K562 (cell line): Measurements from ENCODE around the gene MUC22. TPM values are rescaled to one million over a fixed set of nuclear protein-coding genes. Genes with fewer than 3 reads are reported as not detected.

Source experiments
- BRCA1 ChIP-seq, 2 experiments: fragments of 450-650 bp in 1 of 2; sonication (generic) in 1 of 2; formaldehyde crosslinking in 1 of 2; IDR thresholded peaks; 2 replicates each; pipeline versions ENCODE4 v1.5.0 to v1.6.1; 2017 to 2020; ENCODE audit warnings: mild to moderate bottlenecking in 1 of 2, missing genetic modification reagents in 1 of 2
- DDX20 ChIP-seq: fragments of 450-650 bp; IDR thresholded peaks from 2 replicates; pipeline ENCODE4 v1.6.1; 2016; ENCODE audit warnings: missing genetic modification characterization, low read depth, mild to moderate bottlenecking, missing compliant biosample characterization, moderate library complexity
- ETV5 ChIP-seq: sonication (generic); formaldehyde crosslinking; IDR thresholded peaks from 2 replicates; pipeline ENCODE4 v1.4.0; 2020; ENCODE audit warnings: low read depth, mild to moderate bottlenecking, missing genetic modification reagents
- HDAC1 ChIP-seq, 2 experiments: fragments of 450-650 bp; IDR thresholded peaks; 2 replicates each; pipeline ENCODE4 v1.6.1; 2016 to 2017; ENCODE audit warnings: inconsistent platforms in 1 of 2, mild to moderate bottlenecking in 1 of 2, moderate library complexity in 1 of 2
- KAT2B ChIP-seq: IDR thresholded peaks from one replicate; pipeline ENCODE4 v1.6.1; 2012; ENCODE audit warnings: low read depth, mild to moderate bottlenecking, control low read depth, inconsistent platforms, low read length, moderate library complexity
- MEIS2 ChIP-seq: fragments of 450-650 bp; IDR thresholded peaks from 2 replicates; pipeline ENCODE4 v1.6.1; 2014; ENCODE audit warnings: mild to moderate bottlenecking; ENCODE audit not compliant: partially characterized antibody
- MTA3 ChIP-seq: fragments of 450-650 bp; formaldehyde crosslinking; IDR thresholded peaks from 2 replicates; pipeline ENCODE4 v1.6.1; 2017; ENCODE audit warnings: mild to moderate bottlenecking, borderline replicate concordance
- NCOR1 ChIP-seq: fragments of 450-650 bp; IDR thresholded peaks from 2 replicates; pipeline ENCODE4 v1.6.1; 2016; ENCODE audit warnings: mild to moderate bottlenecking, moderate library complexity
- PYGO2 ChIP-seq: fragments of 450-650 bp; IDR thresholded peaks from 2 replicates; pipeline ENCODE4 v1.6.1; 2016; ENCODE audit warnings: mild to moderate bottlenecking, missing genetic modification characterization, moderate library complexity, missing compliant biosample characterization
- SIX5 ChIP-seq, 2 experiments: IDR thresholded peaks; 2 replicates each; pipeline ENCODE4 v1.6.1; 2011; ENCODE audit warnings: low read length in 2 of 2, borderline replicate concordance in 1 of 2, low read depth in 1 of 2, mild to moderate bottlenecking in 1 of 2, moderate library complexity in 1 of 2; ENCODE audit not compliant: insufficient read depth in 1 of 2
- THRAP3 ChIP-seq: fragments of 450-650 bp; IDR thresholded peaks from 2 replicates; pipeline ENCODE4 v1.6.1; 2016; ENCODE audit warnings: mild to moderate bottlenecking, inconsistent platforms, borderline replicate concordance
- U2AF1 ChIP-seq: fragments of 200-400 bp; formaldehyde crosslinking; optimal IDR thresholded peaks from 2 replicates; pipeline ENCODE3; 2017; ENCODE audit warnings: mild to moderate bottlenecking, low read depth, low read length, moderate library complexity
- ZKSCAN8 ChIP-seq: fragments of 200-800 bp; sonication (Bioruptor generic); IDR thresholded peaks from 2 replicates; pipeline ENCODE4 v1.6.1; 2016; ENCODE audit warnings: missing genetic modification characterization, missing compliant biosample characterization
- ZNF143 ChIP-seq: sonication (generic); formaldehyde crosslinking; IDR thresholded peaks from 2 replicates; pipeline ENCODE4 v1.9.0; 2022; ENCODE audit warnings: mild to moderate bottlenecking, missing genetic modification reagents
- ZNF175 ChIP-seq: fragments of 200-800 bp; sonication (Bioruptor generic); IDR thresholded peaks from 2 replicates; pipeline ENCODE4 v1.6.1; 2016; ENCODE audit warnings: low read depth, mild to moderate bottlenecking, missing genetic modification characterization, missing compliant biosample characterization
- polyA plus RNA-seq, 8 experiments: library from polyadenylated mRNA; depleted of rRNA in 4 of 8; stranded (reverse) in 5 of 8; unstranded in 3 of 8; fragments of >200 nt; fragmentation: Nextera tagmentation in 2 of 8; fragmentation: Illumina TruSeq in 1 of 8; extraction: Ambion mirVana in 2 of 8; extraction: Trizol in 1 of 8; gene quantifications; 2 replicates each; pipeline versions ENCODE4 v1.2.1 to v1.2.3, GENCODE V29; 2011 to 2014; ENCODE audit warnings: inconsistent platforms in 1 of 8, missing spikeins in 1 of 8
- total RNA-seq, 7 experiments: library from RNA; depleted of rRNA in 6 of 7; stranded (reverse); fragments of >200 nt in 6 of 7; fragmentation: Illumina TruSeq in 2 of 7; extraction: Trizol in 2 of 7; gene quantifications; 2 replicates each; pipeline versions ENCODE4 v1.2.1 to v1.2.3, GENCODE V29; 2011 to 2021; ENCODE audit warnings: low replicate concordance in 1 of 7
- TF ChIP-seq, protein P1 (sequence below), 2 experiments: fragments of 450-650 bp; IDR thresholded peaks; 2 replicates each; pipeline ENCODE4 v1.6.1; 2016; ENCODE audit warnings: mild to moderate bottlenecking in 2 of 2, borderline replicate concordance in 1 of 2, low read depth in 1 of 2, moderate library complexity in 1 of 2
- TF ChIP-seq, protein P2 (sequence below): fragments of 450-650 bp; IDR thresholded peaks from 2 replicates; pipeline ENCODE4 v1.6.1; 2016; ENCODE audit warnings: borderline replicate concordance

MUC22 gene
- total and polyA plus RNA-seq, 9 of the 15 experiments (the other 6 are each of a cell fraction or from before 2014, with no cell fraction given), result 0.01 to 0.03 TPM; not detected in 7

DNA sequence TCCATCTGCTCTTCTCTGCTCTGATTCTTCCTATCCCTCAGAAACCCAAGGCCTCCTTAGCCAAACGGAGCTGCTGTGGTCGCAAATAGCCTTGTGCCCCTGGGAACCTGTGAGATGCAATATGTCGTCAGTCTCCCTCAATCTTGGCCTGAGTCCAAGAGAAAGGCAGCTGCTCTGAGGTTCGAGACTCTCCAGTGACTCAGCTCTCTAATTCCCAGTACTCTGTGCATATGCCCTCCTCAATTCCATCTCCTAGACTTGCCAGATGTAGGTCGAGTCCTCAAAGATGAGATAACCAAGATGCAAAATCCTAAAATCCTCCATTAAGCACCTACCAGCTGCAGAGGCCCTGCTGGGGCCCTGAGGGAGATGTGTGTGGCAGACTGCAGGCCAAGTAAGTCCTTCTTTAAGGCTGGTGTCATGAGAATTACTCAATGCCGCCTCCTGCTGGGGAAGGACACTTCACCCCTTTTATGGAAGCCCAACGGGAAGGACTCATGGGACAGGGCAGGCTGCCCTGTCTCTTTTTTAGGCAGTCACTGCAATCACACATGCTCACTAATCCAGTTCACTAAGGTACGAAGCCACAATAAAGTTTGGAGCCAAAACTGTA, 73.6 kb downstream of the MUC22 start (continued):
- 0 out of 2 replicates have a peak, but pooled peaks have one; percentile 45 for TF ChIP-seq ETV5 (CRISPR knock-in tag)
- TF ChIP-seq ZKSCAN8 (CRISPR knock-in tag), result no peak
- no peak for TF ChIP-seq ZNF175 (CRISPR knock-in tag)
- no peak for TF ChIP-seq U2AF1
- TF ChIP-seq BRCA1 (IDR thresholded peaks at IDR 0.05), result no peak
- TF ChIP-seq BRCA1 (CRISPR knock-in tag; IDR thresholded peaks at IDR 0.05), result no peak
- TF ChIP-seq, protein P1, sequence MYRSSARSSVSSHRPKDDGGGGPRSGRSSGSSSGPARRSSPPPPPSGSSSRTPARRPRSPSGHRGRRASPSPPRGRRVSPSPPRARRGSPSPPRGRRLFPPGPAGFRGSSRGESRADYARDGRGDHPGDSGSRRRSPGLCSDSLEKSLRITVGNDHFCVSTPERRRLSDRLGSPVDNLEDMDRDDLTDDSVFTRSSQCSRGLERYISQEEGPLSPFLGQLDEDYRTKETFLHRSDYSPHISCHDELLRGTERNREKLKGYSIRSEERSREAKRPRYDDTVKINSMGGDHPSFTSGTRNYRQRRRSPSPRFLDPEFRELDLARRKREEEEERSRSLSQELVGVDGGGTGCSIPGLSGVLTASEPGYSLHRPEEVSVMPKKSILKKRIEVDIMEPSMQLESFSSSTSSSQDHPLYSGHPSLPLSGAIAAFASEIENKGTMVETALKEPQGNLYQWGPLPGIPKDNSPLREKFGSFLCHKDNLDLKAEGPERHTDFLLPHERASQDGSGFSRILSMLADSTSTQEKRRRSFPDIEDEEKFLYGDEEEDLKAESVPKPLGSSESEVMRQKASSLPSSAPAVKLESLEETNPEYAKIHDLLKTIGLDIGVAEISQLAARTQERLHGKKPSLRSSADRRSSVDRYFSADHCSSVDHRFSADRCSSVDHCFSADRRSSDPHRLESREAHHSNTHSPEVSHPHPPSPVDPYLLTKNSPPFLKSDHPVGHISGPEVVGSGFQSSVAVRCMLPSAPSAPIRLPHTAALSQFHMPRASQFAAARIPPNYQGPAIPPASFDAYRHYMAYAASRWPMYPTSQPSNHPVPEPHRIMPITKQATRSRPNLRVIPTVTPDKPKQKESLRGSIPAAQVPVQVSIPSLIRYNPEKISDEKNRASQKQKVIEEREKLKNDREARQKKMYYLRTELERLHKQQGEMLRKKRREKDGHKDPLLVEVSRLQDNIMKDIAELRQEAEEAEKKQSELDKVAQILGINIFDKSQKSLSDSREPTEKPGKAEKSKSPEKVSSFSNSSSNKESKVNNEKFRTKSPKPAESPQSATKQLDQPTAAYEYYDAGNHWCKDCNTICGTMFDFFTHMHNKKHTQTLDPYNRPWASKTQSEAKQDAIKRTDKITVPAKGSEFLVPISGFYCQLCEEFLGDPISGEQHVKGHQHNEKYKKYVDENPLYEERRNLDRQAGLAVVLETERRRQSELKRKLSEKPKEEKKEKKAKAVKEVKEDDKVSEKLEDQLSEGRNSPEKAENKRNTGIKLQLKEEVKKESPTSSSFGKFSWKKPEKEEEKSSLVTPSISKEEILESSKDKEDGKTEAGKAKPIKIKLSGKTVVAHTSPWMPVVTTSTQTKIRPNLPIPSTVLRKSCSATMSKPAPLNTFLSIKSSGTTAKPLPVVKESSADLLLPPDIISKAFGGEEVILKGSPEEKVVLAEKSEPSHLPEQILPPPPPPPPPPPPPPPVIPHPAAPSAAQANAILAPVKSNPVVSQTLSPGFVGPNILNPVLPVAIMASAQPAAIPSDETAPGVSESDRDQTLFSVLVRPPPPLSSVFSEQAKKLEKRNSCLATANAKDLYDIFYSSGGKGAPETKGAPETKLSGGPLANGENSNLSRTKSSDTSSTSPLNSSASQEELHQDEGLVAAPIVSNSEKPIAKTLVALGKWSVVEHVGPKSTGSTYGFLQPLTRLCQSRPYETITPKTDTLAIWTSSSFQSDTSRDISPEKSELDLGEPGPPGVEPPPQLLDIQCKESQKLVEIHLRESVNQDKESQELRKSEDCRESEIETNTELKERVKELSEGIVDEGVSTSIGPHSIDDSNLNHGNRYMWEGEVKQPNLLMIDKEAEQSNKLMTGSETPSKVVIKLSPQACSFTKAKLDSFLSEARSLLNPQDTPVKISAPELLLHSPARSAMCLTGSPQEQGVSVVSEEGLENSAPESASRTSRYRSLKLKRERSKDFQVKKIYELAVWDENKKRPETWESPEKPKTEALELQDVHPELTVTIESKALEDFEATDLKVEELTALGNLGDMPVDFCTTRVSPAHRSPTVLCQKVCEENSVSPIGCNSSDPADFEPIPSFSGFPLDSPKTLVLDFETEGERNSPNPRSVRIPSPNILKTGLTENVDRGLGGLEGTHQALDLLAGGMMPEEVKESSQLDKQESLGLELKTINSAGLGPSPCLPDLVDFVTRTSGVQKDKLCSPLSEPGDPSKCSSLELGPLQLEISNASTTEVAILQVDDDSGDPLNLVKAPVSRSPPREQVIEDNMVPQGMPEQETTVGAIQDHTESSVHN (IDR thresholded peaks at IDR 0.05; ENCODE audit: borderline replicate concordance in 1 of 2, low read depth in 1 of 2), result peak in 1 of 2 experiments; percentile 45; a peak in 1 of 4 replicates
- TF ChIP-seq, protein P2, sequence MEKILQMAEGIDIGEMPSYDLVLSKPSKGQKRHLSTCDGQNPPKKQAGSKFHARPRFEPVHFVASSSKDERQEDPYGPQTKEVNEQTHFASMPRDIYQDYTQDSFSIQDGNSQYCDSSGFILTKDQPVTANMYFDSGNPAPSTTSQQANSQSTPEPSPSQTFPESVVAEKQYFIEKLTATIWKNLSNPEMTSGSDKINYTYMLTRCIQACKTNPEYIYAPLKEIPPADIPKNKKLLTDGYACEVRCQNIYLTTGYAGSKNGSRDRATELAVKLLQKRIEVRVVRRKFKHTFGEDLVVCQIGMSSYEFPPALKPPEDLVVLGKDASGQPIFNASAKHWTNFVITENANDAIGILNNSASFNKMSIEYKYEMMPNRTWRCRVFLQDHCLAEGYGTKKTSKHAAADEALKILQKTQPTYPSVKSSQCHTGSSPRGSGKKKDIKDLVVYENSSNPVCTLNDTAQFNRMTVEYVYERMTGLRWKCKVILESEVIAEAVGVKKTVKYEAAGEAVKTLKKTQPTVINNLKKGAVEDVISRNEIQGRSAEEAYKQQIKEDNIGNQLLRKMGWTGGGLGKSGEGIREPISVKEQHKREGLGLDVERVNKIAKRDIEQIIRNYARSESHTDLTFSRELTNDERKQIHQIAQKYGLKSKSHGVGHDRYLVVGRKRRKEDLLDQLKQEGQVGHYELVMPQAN, result no peak
- TF ChIP-seq HDAC1 (IDR thresholded peaks at IDR 0.05), result no peak
- no peak for TF ChIP-seq DDX20 (tag)
- no peak for TF ChIP-seq NCOR1
- no peak for TF ChIP-seq SIX5 (IDR thresholded peaks at IDR 0.05; ENCODE audit: borderline replicate concordance in 1 of 2, insufficient read depth in 1 of 2, low read depth in 1 of 2, low read length in 2 of 2)
- peak; percentile 82; the same call in 1 of the 2 replicates for TF ChIP-seq MTA3
- TF ChIP-seq MEIS2, result peak; percentile 5
- TF ChIP-seq THRAP3, result no peak
- no peak for TF ChIP-seq KAT2B
- no peak for TF ChIP-seq ZNF143 (CRISPR knock-in tag)
- TF ChIP-seq PYGO2, result no peak
